GM18858 (cell line): ENCODE data around the gene TMEM223.
"Not testable (repeated sequence)": the region's sequence is repeated elsewhere in the genome, so short reads cannot be mapped to it uniquely, and the experiment has no call there.

Experiments
- ATAC-seq: cut with Tn5 transposase; IDR thresholded peaks from one replicate; pipeline ENCODE4 v1.9.1; 2021; ENCODE audit not compliant: unreplicated experiment

TMEM223 gene

DNA sequence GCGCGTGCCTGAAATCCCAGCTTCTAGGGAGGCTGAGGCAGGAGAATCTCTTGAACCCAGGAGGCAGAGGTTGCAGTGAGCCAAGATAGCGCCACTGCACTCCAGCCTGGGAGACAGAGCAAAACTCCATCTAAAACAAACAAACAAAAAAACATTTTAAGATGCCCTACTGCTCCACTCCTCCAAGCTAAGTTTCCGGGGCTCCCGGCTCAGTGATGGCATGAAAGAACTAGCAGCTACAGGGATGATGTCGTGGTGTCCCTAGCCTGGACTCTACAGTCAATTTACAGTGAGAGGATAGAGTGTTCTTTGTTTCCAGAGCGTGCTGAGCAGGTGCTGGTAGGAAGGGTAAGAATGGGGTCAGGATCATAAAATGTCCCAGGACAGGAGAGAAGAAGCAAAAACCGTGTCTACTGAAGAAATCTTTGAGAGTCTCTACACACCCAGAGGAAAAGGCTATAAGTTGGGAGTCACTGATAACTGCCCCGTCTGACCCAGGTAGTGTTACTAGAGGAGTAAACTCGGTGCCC is 36.7 kb downstream of the TMEM223 start:
- no peak for ATAC-seq

- peak; percentile 84 for ATAC-seq
These were observed 37.8 kb downstream of the TMEM223 start, which contains the start of gene ZBTB3 for GRCh38 chr11:62753736-62754603. TSS of gene ZBTB3 (minus strand) at chr11:62754160. CDS start at chr11:62753664, 496 bp downstream.

- no peak for ATAC-seq
These were observed 38.6 kb downstream of the TMEM223 start for GRCh38 chr11:62752994-62753735.

- no peak for ATAC-seq
These were observed 39.5 kb downstream of the TMEM223 start for GRCh38 chr11:62752177-62752785.

GRCh38 chr11:62749931-62750330 is 41.9 kb downstream of the TMEM223 start:
- ATAC-seq: not testable (repeated sequence)

DNA sequence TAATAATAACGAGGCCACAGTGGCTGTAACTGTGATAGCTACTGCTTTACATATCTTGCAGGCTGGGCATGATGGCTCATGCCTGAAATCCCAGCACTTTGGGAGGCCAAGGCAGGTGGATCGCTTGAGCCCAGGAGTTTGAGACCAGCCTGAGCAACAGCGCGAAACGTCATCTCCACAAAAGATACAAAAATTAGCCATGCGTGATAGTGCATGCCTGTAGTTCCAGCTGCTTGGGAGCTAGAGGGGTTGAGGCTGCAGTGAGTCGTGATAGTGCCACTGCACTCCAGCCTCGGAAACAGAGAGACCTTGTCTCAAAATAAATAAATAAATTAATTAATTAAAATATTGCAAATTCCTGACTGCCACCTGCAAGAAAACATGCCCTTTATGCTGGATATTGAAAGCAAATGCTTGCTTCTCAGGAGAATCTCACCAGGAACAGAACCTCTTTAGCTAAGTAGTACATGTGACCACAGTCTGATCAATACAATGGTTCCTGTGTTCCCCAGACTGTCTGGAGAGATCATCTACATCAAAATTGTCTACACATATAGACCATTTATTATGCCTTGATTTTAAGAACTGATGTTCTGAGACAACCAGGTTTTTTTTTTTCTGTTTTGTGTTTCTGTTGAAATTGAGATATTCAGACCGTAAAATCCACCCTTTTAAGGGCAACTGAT is 44.2 kb downstream of the TMEM223 start:
- no peak for ATAC-seq
